PC-9 (cell line): ENCODE results near the gene MTG2.

Experiments used
- CTCF ChIP-seq: fragments of 200-600 bp; sonication (generic); conservative IDR thresholded peaks from 2 replicates; pipeline ENCODE4 v1.6.1; 2017; ENCODE audit warnings: mixed run types, antibody characterized with exemption, mild to moderate bottlenecking, moderate library complexity
- EZH2 ChIP-seq: fragments of 200-600 bp; sonication (generic); IDR thresholded peaks from 2 replicates; pipeline ENCODE4 v1.8.0; 2017; ENCODE audit warnings: antibody characterized with exemption, low read depth

- TF ChIP-seq CTCF = no peak
- TF ChIP-seq EZH2 = no peak
Measured at GRCh38 chr20:62241506-62241905, 58.7 kb downstream of the MTG2 start.
